ENCODE measurements around the gene NDST3. TPM values are rescaled to one million over a fixed set of nuclear protein-coding genes. Genes with fewer than 3 reads are reported as not detected.
"Not testable (repeated sequence)": the region's sequence is repeated elsewhere in the genome, so short reads cannot be mapped to it uniquely, and the experiment has no call there.

Gene NDST3
- total RNA-seq, 1 experiment from 2014 or later, result not detected

DNA sequence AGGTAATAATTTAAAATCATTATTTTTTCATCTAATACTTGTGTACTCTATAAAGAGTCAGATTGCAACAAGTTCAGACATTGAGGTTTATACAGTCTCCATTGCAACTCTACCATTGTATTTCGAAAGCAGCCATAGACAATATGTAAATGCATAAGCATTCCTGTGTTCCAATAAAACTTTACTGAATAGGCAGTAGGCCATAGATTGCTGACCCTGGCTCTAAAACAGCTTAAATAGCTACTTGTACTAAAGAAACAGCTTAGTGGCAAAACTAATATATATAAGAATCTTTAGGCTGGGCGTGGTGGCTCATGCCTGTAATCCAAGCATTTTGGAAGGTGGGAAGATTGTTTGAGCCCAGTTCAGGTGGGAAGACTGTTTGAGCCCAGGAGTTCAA, 203.2 kb downstream of the NDST3 start:
- Histone ChIP-seq H3K9me2 (replicated peaks; ENCODE audit: insufficient read depth, low read length) (no peaks in the 10 kb centered on the region), H3K9me3 (ENCODE audit: low read length) (no peaks in the 10 kb centered on the region), H3K9ac (ENCODE audit: low read length) (no peak overlapping the region), H3K79me2 (ENCODE audit: low read length) (no peaks in the 10 kb centered on the region), H3K4me2 (ENCODE audit: low read depth, low read length, poor library complexity, severe bottlenecking) (no peak overlapping the region), H3K4me1 (ENCODE audit: low read length) (no peaks in the 10 kb centered on the region), H4K20me1 (ENCODE audit: insufficient read depth, low read depth, low read length) (no peaks in the 10 kb centered on the region), H2AFZ (ENCODE audit: low read length) (no peak overlapping the region), H3K4me3 (ENCODE audit: low read length) (no peak overlapping the region), H3K27ac (ENCODE audit: low read length) (no peak overlapping the region), H3K36me3 (ENCODE audit: insufficient read depth, low read length) (no peaks in the 10 kb centered on the region), H3K27me3 (ENCODE audit: low read length) (no peaks in the 10 kb centered on the region)
- DNase-seq, result no peak

DNA sequence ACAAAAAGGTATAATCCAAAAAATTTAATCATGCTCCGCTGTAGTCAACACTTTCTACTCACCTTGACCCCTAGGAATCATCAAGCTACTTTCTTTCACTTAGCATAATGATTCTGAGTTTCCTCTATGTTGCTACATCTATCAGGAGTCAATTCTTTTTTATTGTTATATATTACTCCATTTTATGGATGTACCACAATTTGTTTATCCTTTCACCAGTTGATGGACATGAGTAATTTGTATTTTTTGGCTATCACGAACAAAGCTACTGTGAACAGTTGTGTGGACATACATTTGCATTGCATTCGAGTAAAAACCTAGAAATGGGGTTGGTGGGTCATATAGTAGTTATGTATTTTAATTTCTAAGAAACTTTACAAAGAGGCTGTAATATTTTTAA, 215.6 kb downstream of the NDST3 start:
- no peak for DNase-seq
- Histone ChIP-seq H3K36me3 (ENCODE audit: insufficient read depth, low read length) (no peaks in the 10 kb centered on the region), H3K9me3 (ENCODE audit: low read length) (no peaks in the 10 kb centered on the region), H3K27ac (ENCODE audit: low read length) (no peak overlapping the region), H3K9ac (ENCODE audit: low read length) (no peak overlapping the region), H2AFZ (ENCODE audit: low read length) (no peak overlapping the region), H3K4me2 (ENCODE audit: low read depth, low read length, poor library complexity, severe bottlenecking) (no peak overlapping the region), H3K9me2 (replicated peaks; ENCODE audit: insufficient read depth, low read length) (no peaks in the 10 kb centered on the region), H3K4me1 (ENCODE audit: low read length) (no peaks in the 10 kb centered on the region), H3K27me3 (ENCODE audit: low read length) (no peaks in the 10 kb centered on the region), H4K20me1 (ENCODE audit: insufficient read depth, low read depth, low read length) (no peaks in the 10 kb centered on the region), H3K4me3 (ENCODE audit: low read length) (no peak overlapping the region), H3K79me2 (ENCODE audit: low read length) (no peaks in the 10 kb centered on the region)

DNA sequence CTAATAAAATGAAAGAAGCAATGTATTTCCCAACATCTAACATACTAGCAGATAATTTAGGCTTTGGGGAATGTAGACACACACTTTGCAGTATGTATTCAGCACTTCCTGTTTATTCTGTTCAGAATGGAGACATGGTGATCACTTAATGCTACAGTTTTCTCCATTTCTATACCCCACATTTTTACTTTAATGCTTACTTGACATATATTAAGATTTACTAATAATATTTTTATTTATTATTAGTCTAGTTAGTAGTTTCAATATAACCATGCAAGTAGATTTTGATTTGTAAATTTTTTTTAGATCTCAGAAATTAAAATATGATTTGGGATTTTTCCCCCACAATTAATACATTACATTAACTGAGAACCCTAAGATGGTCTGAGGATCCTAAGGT, 220.1 kb downstream of the NDST3 start:
- Histone ChIP-seq H3K4me3 (ENCODE audit: low read length) (no peak overlapping the region), H3K4me2 (ENCODE audit: low read depth, low read length, poor library complexity, severe bottlenecking) (no peak overlapping the region), H2AFZ (ENCODE audit: low read length) (no peak overlapping the region), H3K27ac (ENCODE audit: low read length) (no peak overlapping the region), H3K36me3 (ENCODE audit: insufficient read depth, low read length) (no peaks in the 10 kb centered on the region), H3K9me3 (ENCODE audit: low read length) (no peaks in the 10 kb centered on the region), H4K20me1 (ENCODE audit: insufficient read depth, low read depth, low read length) (no peaks in the 10 kb centered on the region), H3K9ac (ENCODE audit: low read length) (no peak overlapping the region), H3K9me2 (replicated peaks; ENCODE audit: insufficient read depth, low read length) (no peaks in the 10 kb centered on the region), H3K4me1 (ENCODE audit: low read length) (no peaks in the 10 kb centered on the region), H3K79me2 (ENCODE audit: low read length) (no peaks in the 10 kb centered on the region), H3K27me3 (ENCODE audit: low read length) (0 out of 2 replicates have a peak, but pooled peaks cover 6% of the 10 kb centered on the region)
- no peak for DNase-seq

DNA sequence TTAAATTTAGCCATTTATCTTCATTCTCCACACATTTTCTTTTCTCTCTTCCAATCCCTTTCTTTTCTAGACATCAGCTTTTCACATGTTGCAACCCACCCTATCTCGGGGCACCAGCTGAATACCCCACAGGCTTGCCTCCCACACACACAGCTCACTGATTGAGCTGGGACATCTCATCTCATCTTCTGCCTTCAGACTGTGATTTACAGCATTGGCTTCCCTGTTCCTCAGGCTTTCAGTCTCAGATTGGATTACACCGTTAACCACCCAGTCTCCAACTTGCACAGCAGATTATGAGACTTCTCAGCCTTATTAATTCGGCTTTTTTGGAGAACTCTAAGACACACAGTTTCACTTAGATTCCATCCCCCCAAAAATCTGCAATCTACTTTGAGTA, 224.8 kb downstream of the NDST3 start:
- Histone ChIP-seq H3K79me2 (ENCODE audit: low read length) (no peaks in the 10 kb centered on the region), H3K4me3 (ENCODE audit: low read length) (no peak overlapping the region), H3K9me2 (replicated peaks; ENCODE audit: insufficient read depth, low read length) (no peaks in the 10 kb centered on the region), H2AFZ (ENCODE audit: low read length) (no peak overlapping the region), H3K36me3 (ENCODE audit: insufficient read depth, low read length) (no peaks in the 10 kb centered on the region), H4K20me1 (ENCODE audit: insufficient read depth, low read depth, low read length) (no peaks in the 10 kb centered on the region), H3K4me2 (ENCODE audit: low read depth, low read length, poor library complexity, severe bottlenecking) (no peak overlapping the region), H3K9me3 (ENCODE audit: low read length) (no peaks in the 10 kb centered on the region), H3K27me3 (ENCODE audit: low read length) (0 out of 2 replicates have a peak, but pooled peaks cover 6% of the 10 kb centered on the region), H3K27ac (ENCODE audit: low read length) (no peak overlapping the region), H3K9ac (ENCODE audit: low read length) (no peak overlapping the region), H3K4me1 (ENCODE audit: low read length) (no peaks in the 10 kb centered on the region)
- DNase-seq, result no peak

DNA sequence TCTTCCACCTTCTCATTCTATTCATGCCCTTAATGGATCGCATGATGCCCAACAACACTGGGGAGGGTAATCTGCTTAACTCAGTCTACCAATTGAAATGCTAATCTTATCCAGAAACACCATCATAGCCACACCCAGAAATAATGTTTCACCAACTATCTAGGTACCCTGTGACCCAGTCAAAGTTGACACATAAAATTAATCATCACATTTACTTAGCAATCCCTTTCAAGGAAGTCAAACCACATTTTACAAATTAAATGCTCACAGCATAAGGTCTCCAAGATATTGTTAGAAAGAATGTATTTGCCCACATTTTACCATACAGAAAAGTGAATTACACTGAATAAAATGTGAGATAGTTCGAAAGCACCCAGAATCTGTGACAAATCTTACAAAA, 226.0 kb downstream of the NDST3 start:
- H3K9ac ChIP-seq (ENCODE audit: low read length), result no peak overlapping the region
- no peaks in the 10 kb centered on the region for H3K36me3 ChIP-seq (ENCODE audit: insufficient read depth, low read length)
- H2AFZ ChIP-seq (ENCODE audit: low read length), result no peak overlapping the region
- no peaks in the 10 kb centered on the region for H4K20me1 ChIP-seq (ENCODE audit: insufficient read depth, low read depth, low read length)
- H3K27ac ChIP-seq (ENCODE audit: low read length), result no peak overlapping the region
- H3K9me2 ChIP-seq (replicated peaks; ENCODE audit: insufficient read depth, low read length), result no peaks in the 10 kb centered on the region
- no peaks in the 10 kb centered on the region for H3K9me3 ChIP-seq (ENCODE audit: low read length)
- H3K4me3 ChIP-seq (ENCODE audit: low read length), result no peak overlapping the region
- no peaks in the 10 kb centered on the region for H3K4me1 ChIP-seq (ENCODE audit: low read length)
- no peak overlapping the region for H3K4me2 ChIP-seq (ENCODE audit: low read depth, low read length, poor library complexity, severe bottlenecking)
- no peak for DNase-seq
- 0 out of 2 replicates have a peak, but pooled peaks cover 3% of the 10 kb centered on the region for H3K27me3 ChIP-seq (ENCODE audit: low read length)
- H3K79me2 ChIP-seq (ENCODE audit: low read length), result no peaks in the 10 kb centered on the region

DNA sequence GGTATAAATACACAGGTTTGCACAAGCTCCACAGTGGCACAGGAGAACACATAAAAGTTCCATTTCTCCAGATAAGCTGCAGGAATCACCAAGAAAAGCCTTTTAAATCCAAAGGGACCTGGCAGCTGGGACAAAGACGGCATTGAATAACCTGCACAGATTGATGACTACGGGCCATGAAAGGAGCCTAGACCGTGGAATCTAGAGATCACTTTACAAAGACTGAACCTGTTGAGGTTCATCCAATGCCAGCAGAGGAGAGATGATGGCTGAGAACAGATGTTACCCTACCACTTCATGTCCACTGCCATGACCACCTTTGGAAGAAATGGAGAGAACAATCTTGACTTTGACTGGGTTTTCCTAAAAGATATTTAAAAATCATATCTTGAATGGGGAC, 229.8 kb downstream of the NDST3 start:
- no peaks in the 10 kb centered on the region for H3K4me1 ChIP-seq (ENCODE audit: low read length)
- H3K27me3 ChIP-seq (ENCODE audit: low read length), result no peaks in the 10 kb centered on the region

DNA sequence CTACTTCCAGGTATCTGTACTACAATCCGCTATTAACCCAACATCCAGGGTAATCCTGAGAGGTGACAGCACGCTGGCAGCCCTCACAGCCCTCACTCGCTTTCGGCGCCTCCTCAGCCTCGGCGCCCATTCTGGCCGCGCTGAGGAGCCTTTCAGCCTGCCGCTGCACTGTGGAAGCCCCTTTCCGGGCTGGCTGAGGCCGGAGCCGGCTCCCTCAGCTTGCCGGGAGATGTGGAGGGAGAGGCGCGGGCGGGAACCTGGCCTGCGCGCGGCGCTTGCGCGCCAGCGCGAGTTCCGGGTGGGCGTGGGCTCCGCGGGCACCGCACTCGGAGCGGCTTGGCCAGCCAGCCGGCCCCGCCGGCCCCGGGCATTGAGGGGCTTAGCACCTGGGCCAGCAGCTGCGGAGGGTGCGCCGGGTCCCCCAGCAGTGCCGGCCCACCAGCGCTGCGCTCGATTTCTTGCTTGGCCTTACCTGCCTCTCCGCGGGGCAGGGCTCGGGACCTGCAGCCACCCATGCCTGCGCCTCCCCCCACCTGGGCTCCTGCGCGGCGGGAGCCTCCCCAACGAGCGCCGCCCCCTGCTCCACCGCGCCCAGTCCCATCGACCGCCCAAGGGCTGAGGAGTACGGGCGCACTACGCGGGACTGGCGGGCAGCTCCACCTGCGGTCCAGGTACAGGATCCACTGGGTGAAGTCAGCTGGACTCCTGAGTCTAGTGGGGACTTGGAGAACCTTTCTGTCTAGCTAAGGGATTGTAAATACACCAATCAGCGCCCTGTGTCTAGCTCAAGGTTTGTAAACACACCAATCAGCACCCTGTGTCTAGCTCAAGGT, 231.2 kb downstream of the NDST3 start:
- Histone ChIP-seq H3K9me2 (replicated peaks; ENCODE audit: insufficient read depth, low read length) (no peaks in the 10 kb centered on the region), H3K79me2 (ENCODE audit: low read length) (no peaks in the 10 kb centered on the region), H3K4me2 (ENCODE audit: low read depth, low read length, poor library complexity, severe bottlenecking) (no peak overlapping the region), H4K20me1 (ENCODE audit: insufficient read depth, low read depth, low read length) (no peaks in the 10 kb centered on the region), H3K4me3 (ENCODE audit: low read length) (no peak overlapping the region), H2AFZ (ENCODE audit: low read length) (no peak overlapping the region), H3K27ac (ENCODE audit: low read length) (no peak overlapping the region), H3K27me3 (ENCODE audit: low read length) (no peaks in the 10 kb centered on the region), H3K9me3 (ENCODE audit: low read length) (no peaks in the 10 kb centered on the region), H3K36me3 (ENCODE audit: insufficient read depth, low read length) (no peaks in the 10 kb centered on the region), H3K9ac (ENCODE audit: low read length) (no peak overlapping the region), H3K4me1 (ENCODE audit: low read length) (no peaks in the 10 kb centered on the region)
- no peak for DNase-seq

More for the DNA sequence above, 229.8 kb downstream of the NDST3 start:
- Histone ChIP-seq H3K9me2 (replicated peaks; ENCODE audit: insufficient read depth, low read length) (no peaks in the 10 kb centered on the region), H3K4me3 (ENCODE audit: low read length) (no peak overlapping the region), H3K27ac (ENCODE audit: low read length) (no peak overlapping the region), H2AFZ (ENCODE audit: low read length) (no peak overlapping the region), H3K4me2 (ENCODE audit: low read depth, low read length, poor library complexity, severe bottlenecking) (no peak overlapping the region), H4K20me1 (ENCODE audit: insufficient read depth, low read depth, low read length) (no peaks in the 10 kb centered on the region), H3K79me2 (ENCODE audit: low read length) (no peaks in the 10 kb centered on the region), H3K36me3 (ENCODE audit: insufficient read depth, low read length) (no peaks in the 10 kb centered on the region), H3K9me3 (ENCODE audit: low read length) (no peaks in the 10 kb centered on the region), H3K9ac (ENCODE audit: low read length) (no peak overlapping the region)
- DNase-seq, result no peak

DNA sequence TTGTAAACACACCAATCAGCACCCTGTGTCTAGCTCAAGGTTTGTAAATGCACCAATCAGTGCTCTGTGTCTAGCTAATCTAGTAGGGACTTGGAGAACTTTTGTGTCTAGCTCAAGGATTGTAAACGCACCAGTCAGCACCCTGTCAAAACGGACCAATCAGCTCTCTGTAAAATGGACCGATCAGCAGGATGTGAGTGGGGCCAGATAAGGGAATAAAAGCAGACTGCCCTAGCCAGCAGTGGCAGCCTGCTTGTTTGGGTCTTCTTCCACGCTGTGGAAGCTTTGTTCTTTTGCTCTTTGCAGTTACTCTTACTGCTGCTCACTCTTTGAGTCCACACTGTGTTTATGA, 231.8 kb downstream of the NDST3 start:
- H3K9me2 ChIP-seq (replicated peaks; ENCODE audit: insufficient read depth, low read length); H3K79me2 ChIP-seq (ENCODE audit: low read length); H3K9me3 ChIP-seq (ENCODE audit: low read length); DNase-seq; H3K27ac ChIP-seq (ENCODE audit: low read length); H3K4me3 ChIP-seq (ENCODE audit: low read length); H2AFZ ChIP-seq (ENCODE audit: low read length); H3K27me3 ChIP-seq (ENCODE audit: low read length); H3K4me2 ChIP-seq (ENCODE audit: low read depth, low read length, poor library complexity, severe bottlenecking); H4K20me1 ChIP-seq (ENCODE audit: insufficient read depth, low read depth, low read length); H3K36me3 ChIP-seq (ENCODE audit: insufficient read depth, low read length); H3K4me1 ChIP-seq (ENCODE audit: low read length); H3K9ac ChIP-seq (ENCODE audit: low read length): not testable (repeated sequence)
